ENCODE measurements around the gene PLEKHA5. TPM values are rescaled to one million over a fixed set of nuclear protein-coding genes. Genes with fewer than 3 reads are reported as not detected.

PLEKHA5 gene
- polyA plus RNA-seq, 3 donors, result 0.35 to 0.79 (median 0.41) TPM

DNA sequence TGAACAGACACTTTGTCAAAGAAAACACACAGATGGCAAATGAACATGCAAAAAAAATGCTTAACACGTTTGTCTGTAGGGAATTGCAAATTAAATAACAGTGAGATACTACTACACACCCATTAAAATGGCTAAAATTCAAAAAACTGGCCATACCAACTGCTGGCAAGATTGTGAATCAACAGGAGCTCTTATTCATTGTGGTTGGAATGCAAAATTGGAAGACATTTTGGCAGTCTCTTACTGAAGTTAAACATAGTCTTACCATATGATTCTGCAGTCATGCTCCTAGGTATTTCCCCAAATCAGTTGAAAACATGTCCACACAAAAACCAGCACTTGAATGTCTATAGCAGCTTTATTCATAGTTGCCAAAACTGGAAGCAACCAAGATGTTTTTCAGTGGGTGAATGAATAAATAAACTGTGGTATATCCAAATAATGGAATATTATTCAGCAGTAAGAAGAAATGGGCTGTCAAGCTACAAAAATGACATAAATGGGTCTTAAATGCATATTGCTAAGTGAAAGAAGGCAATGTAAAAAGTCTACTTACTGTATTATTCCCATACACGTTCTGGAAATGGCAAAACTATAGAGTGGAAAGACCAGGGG is 91.4 kb downstream of the PLEKHA5 start:
- H4K20me1 ChIP-seq (ENCODE audit: insufficient read depth, low read length), result no peaks in the 10 kb centered on the region
- no peak overlapping the region for H3K4me2 ChIP-seq (replicated peaks; ENCODE audit: extremely low read depth, low read length, poor library complexity, severe bottlenecking)
- Mint-ChIP-seq H3K4me3 (no peak overlapping the region), H3K9me3 (no peaks in the 10 kb centered on the region), H3K27me3 (ENCODE audit: low read depth in 3 of 3) (no peaks in the 10 kb centered on the region), H3K27ac (no peak overlapping the region), H3K4me1 (no peaks in the 10 kb centered on the region), H3K36me3 (no peaks in the 10 kb centered on the region)
- H3K27me3 ChIP-seq (ENCODE audit: control insufficient read depth in 2 of 2, insufficient read depth in 2 of 2, low read length in 2 of 2), result no peaks in the 10 kb centered on the region
- no peaks in the 10 kb centered on the region for H3K4me1 ChIP-seq (ENCODE audit: control insufficient read depth in 1 of 2, insufficient read depth in 2 of 2, low read length in 2 of 2)
- no peak overlapping the region for H3K9ac ChIP-seq (ENCODE audit: insufficient read depth, low read length, poor library complexity, severe bottlenecking)
- H2AFZ ChIP-seq (ENCODE audit: insufficient read depth, low read depth, low read length, poor library complexity, severe bottlenecking), result no peak overlapping the region
- no peaks in the 10 kb centered on the region for H3K9me3 ChIP-seq (replicated peaks in 1 of 2; ENCODE audit: control insufficient read depth in 1 of 2, insufficient read depth in 1 of 2, low read length in 2 of 2)
- DNase-seq, result no peak
- no peaks in the 10 kb centered on the region for H3K79me2 ChIP-seq (ENCODE audit: insufficient read depth, low read length)
- intact Hi-C loops (cut with micrococcal nuclease), result no loop called here
- no peak overlapping the region for H3K27ac ChIP-seq (ENCODE audit: low read depth in 1 of 2, low read length in 2 of 2)
- no peak overlapping the region for H3K4me3 ChIP-seq (replicated peaks in 1 of 3; ENCODE audit: low read depth in 2 of 3, low read length in 3 of 3)
- no peaks in the 10 kb centered on the region for H3K36me3 ChIP-seq (replicated peaks in 1 of 2; ENCODE audit: control insufficient read depth in 1 of 2, insufficient read depth in 2 of 2, low read length in 2 of 2)
- whole genome bisulfite sequencing (ENCODE audit: insufficient coverage), result no CpG with 5 or more reads among the region's 2 CpGs
- TF ChIP-seq, protein P1, sequence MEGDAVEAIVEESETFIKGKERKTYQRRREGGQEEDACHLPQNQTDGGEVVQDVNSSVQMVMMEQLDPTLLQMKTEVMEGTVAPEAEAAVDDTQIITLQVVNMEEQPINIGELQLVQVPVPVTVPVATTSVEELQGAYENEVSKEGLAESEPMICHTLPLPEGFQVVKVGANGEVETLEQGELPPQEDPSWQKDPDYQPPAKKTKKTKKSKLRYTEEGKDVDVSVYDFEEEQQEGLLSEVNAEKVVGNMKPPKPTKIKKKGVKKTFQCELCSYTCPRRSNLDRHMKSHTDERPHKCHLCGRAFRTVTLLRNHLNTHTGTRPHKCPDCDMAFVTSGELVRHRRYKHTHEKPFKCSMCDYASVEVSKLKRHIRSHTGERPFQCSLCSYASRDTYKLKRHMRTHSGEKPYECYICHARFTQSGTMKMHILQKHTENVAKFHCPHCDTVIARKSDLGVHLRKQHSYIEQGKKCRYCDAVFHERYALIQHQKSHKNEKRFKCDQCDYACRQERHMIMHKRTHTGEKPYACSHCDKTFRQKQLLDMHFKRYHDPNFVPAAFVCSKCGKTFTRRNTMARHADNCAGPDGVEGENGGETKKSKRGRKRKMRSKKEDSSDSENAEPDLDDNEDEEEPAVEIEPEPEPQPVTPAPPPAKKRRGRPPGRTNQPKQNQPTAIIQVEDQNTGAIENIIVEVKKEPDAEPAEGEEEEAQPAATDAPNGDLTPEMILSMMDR (IDR thresholded peaks at IDR 0.05), result no peak

DNA sequence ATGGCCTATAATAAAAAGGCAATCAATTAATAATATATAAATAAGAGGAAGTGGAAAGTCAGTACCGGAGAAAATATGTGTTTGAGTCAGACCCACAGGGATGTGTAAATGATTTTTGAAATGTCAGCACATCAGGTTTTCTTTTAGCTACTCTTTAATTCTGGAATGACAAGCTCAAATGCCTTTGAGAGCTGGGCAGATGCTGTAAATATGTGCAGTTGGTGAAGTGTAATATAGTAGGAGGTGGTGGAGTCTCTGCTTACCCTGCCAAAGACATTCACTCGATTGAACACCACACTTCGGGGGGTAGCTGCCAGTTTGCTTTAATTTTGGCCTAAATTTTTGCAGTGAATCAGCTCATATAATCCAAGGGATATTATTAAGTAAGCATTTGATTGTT is 93.0 kb downstream of the PLEKHA5 start:
- Histone ChIP-seq H2AFZ (ENCODE audit: insufficient read depth, low read depth, low read length, poor library complexity, severe bottlenecking) (no peak overlapping the region), H3K4me2 (replicated peaks; ENCODE audit: extremely low read depth, low read length, poor library complexity, severe bottlenecking) (no peak overlapping the region), H3K9ac (ENCODE audit: insufficient read depth, low read length, poor library complexity, severe bottlenecking) (no peak overlapping the region), H3K27me3 (ENCODE audit: control insufficient read depth in 2 of 2, insufficient read depth in 2 of 2, low read length in 2 of 2) (no peaks in the 10 kb centered on the region), H3K4me3 (replicated peaks in 1 of 3; ENCODE audit: low read depth in 2 of 3, low read length in 3 of 3) (no peak overlapping the region), H4K20me1 (ENCODE audit: insufficient read depth, low read length) (no peaks in the 10 kb centered on the region), H3K9me3 (replicated peaks in 1 of 2; ENCODE audit: control insufficient read depth in 1 of 2, insufficient read depth in 1 of 2, low read length in 2 of 2) (no peaks in the 10 kb centered on the region), H3K79me2 (ENCODE audit: insufficient read depth, low read length) (no peaks in the 10 kb centered on the region), H3K36me3 (replicated peaks in 1 of 2; ENCODE audit: control insufficient read depth in 1 of 2, insufficient read depth in 2 of 2, low read length in 2 of 2) (no peaks in the 10 kb centered on the region), H3K27ac (ENCODE audit: low read depth in 1 of 2, low read length in 2 of 2) (no peak overlapping the region), H3K4me1 (ENCODE audit: control insufficient read depth in 1 of 2, insufficient read depth in 2 of 2, low read length in 2 of 2) (no peaks in the 10 kb centered on the region)
- Mint-ChIP-seq H3K36me3 (no peaks in the 10 kb centered on the region), H3K4me1 (no peaks in the 10 kb centered on the region), H3K9me3 (no peaks in the 10 kb centered on the region), H3K27me3 (ENCODE audit: low read depth in 3 of 3) (no peaks in the 10 kb centered on the region), H3K27ac (no peak overlapping the region), H3K4me3 (no peak overlapping the region)
- DNase-seq, result no peak
- 17% methylated on average over 1 of the region's 3 CpGs for WGBS (ENCODE audit: insufficient coverage)
- intact Hi-C loops (cut with micrococcal nuclease), result no loop called here
- TF ChIP-seq, protein P1 (IDR thresholded peaks at IDR 0.05), result no peak
